Measurements from ENCODE around the gene CAP2. TPM values are rescaled to one million over a fixed set of nuclear protein-coding genes. Genes with fewer than 3 reads are reported as not detected.

CAP2 gene
- total RNA-seq, 1 donor from 2014 or later: 55.3 TPM

DNA sequence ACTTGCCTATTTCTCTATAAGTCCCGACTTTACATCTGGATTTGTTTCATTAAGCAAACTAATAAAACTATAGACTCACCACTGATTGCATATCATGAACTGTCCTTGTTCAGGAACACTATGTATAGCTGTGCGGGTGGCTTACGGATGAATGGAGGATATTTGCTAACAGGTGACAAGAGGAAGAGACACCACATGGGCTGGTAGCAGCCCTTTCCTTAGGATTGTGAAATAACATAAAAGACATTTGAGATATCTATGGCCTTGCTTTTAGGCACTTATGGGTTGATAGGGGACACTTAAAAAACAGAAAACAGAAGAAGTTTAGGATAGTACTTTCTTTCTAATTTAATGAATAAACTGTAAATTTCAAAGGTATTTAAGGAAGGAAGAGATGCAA, 5.0 kb upstream of the CAP2 start:
- H3K4me1 ChIP-seq (ENCODE audit: insufficient read depth, low read length): peaks cover 4% of the 10 kb centered on the region
- Mint-ChIP-seq H3K9me3 (ENCODE audit: unreplicated experiment) (no peaks in the 10 kb centered on the region), H3K27me3 (ENCODE audit: low read depth, unreplicated experiment) (no peaks in the 10 kb centered on the region), H3K4me3 (ENCODE audit: unreplicated experiment) (no peak overlapping the region), H3K27ac (ENCODE audit: unreplicated experiment) (no peak overlapping the region), H3K4me1 (ENCODE audit: low read depth, unreplicated experiment) (peaks cover 7% of the 10 kb centered on the region), H3K36me3 (ENCODE audit: low read depth, unreplicated experiment) (no peaks in the 10 kb centered on the region)
- DNase-seq (ENCODE audit: low read depth) (no peak), FAIRE-seq (no peak)
- H2AFZ ChIP-seq (ENCODE audit: low read depth, low read length): no peak overlapping the region
- no peak overlapping the region for H3K9ac ChIP-seq (ENCODE audit: low read length)
- no peak overlapping the region for H3K4me3 ChIP-seq (ENCODE audit: insufficient read depth, low read depth, low read length)
- no peaks in the 10 kb centered on the region for H3K36me3 ChIP-seq (ENCODE audit: insufficient read depth, low read length)
- H3K27ac ChIP-seq (ENCODE audit: low read depth, low read length): no peak overlapping the region
- H4K20me1 ChIP-seq (ENCODE audit: insufficient read depth, low read length): no peaks in the 10 kb centered on the region
- TF ChIP-seq EZH2 (IDR thresholded peaks at IDR 0.05; ENCODE audit: insufficient read depth, low read length): no peak
- no peak for TF ChIP-seq CTCF (IDR thresholded peaks at IDR 0.05; ENCODE audit: insufficient read depth, low read depth, low read length)
- H3K27me3 ChIP-seq (ENCODE audit: insufficient read depth, low read length): no peaks in the 10 kb centered on the region
- H3K4me2 ChIP-seq (ENCODE audit: low read length): no peak overlapping the region
- H3K79me2 ChIP-seq (ENCODE audit: insufficient read depth, low read length): no peaks in the 10 kb centered on the region
- H3K9me3 ChIP-seq (ENCODE audit: insufficient read depth, low read depth, low read length): no peaks in the 10 kb centered on the region

- Mint-ChIP-seq H3K27ac (ENCODE audit: unreplicated experiment) (peak overlapping the region; percentile 82), H3K9me3 (ENCODE audit: unreplicated experiment) (no peaks in the 10 kb centered on the region), H3K36me3 (ENCODE audit: low read depth, unreplicated experiment) (no peaks in the 10 kb centered on the region), H3K4me1 (ENCODE audit: low read depth, unreplicated experiment) (peaks cover 9% of the 10 kb centered on the region), H3K4me3 (ENCODE audit: unreplicated experiment) (no peak overlapping the region), H3K27me3 (ENCODE audit: low read depth, unreplicated experiment) (no peaks in the 10 kb centered on the region)
- Histone ChIP-seq H3K9ac (ENCODE audit: low read length) (no peak overlapping the region), H3K4me3 (ENCODE audit: insufficient read depth, low read depth, low read length) (no peak overlapping the region), H3K4me1 (ENCODE audit: insufficient read depth, low read length) (peaks cover 4% of the 10 kb centered on the region), H4K20me1 (ENCODE audit: insufficient read depth, low read length) (no peaks in the 10 kb centered on the region), H3K9me3 (ENCODE audit: insufficient read depth, low read depth, low read length) (no peaks in the 10 kb centered on the region), H3K27ac (ENCODE audit: low read depth, low read length) (no peak overlapping the region), H3K79me2 (ENCODE audit: insufficient read depth, low read length) (peaks cover under 1% of the 10 kb centered on the region), H3K4me2 (ENCODE audit: low read length) (no peak overlapping the region), H2AFZ (ENCODE audit: low read depth, low read length) (no peak overlapping the region), H3K27me3 (ENCODE audit: insufficient read depth, low read length) (no peaks in the 10 kb centered on the region), H3K36me3 (ENCODE audit: insufficient read depth, low read length) (no peaks in the 10 kb centered on the region)
- DNase-seq (ENCODE audit: low read depth): no peak
- TF ChIP-seq CTCF (IDR thresholded peaks at IDR 0.05; ENCODE audit: insufficient read depth, low read depth, low read length) (no peak), EZH2 (IDR thresholded peaks at IDR 0.05; ENCODE audit: insufficient read depth, low read length) (no peak)
- FAIRE-seq: no peak
These were observed 4.0 kb upstream of the CAP2 start for GRCh38 chr6:17389274-17389847.

DNA sequence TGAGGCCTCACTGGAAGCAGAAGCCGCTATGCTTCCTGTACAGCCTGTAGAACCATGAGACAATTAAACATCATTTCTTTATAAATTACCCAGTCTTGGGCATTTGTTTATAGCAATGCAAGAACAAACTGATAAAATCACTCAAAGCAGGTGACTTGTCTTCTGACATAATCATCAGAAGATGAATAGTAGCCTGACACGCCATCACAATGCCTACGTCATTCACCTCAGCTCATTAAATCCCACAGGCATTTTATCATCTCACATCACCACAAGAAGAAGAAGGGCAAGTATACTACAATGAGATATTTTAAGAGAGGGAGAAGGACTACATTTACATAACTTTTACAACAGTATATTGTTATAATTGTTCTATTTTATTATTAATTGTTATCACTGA, 3.1 kb upstream of the CAP2 start:
- Histone ChIP-seq H3K4me3 (ENCODE audit: insufficient read depth, low read depth, low read length) (no peak overlapping the region), H3K79me2 (ENCODE audit: insufficient read depth, low read length) (peaks cover 9% of the 10 kb centered on the region), H4K20me1 (ENCODE audit: insufficient read depth, low read length) (no peaks in the 10 kb centered on the region), H3K4me2 (ENCODE audit: low read length) (no peak overlapping the region), H3K4me1 (ENCODE audit: insufficient read depth, low read length) (peaks cover 4% of the 10 kb centered on the region), H3K36me3 (ENCODE audit: insufficient read depth, low read length) (no peaks in the 10 kb centered on the region), H3K27me3 (ENCODE audit: insufficient read depth, low read length) (no peaks in the 10 kb centered on the region), H2AFZ (ENCODE audit: low read depth, low read length) (no peak overlapping the region), H3K9me3 (ENCODE audit: insufficient read depth, low read depth, low read length) (no peaks in the 10 kb centered on the region), H3K27ac (ENCODE audit: low read depth, low read length) (no peak overlapping the region), H3K9ac (ENCODE audit: low read length) (no peak overlapping the region)
- FAIRE-seq (no peak), DNase-seq (ENCODE audit: low read depth) (no peak)
- Mint-ChIP-seq H3K27me3 (ENCODE audit: low read depth, unreplicated experiment) (no peaks in the 10 kb centered on the region), H3K9me3 (ENCODE audit: unreplicated experiment) (no peaks in the 10 kb centered on the region), H3K27ac (ENCODE audit: unreplicated experiment) (peak overlapping the region; percentile 50), H3K36me3 (ENCODE audit: low read depth, unreplicated experiment) (no peaks in the 10 kb centered on the region), H3K4me1 (ENCODE audit: low read depth, unreplicated experiment) (peaks cover 11% of the 10 kb centered on the region), H3K4me3 (ENCODE audit: unreplicated experiment) (no peak overlapping the region)
- TF ChIP-seq CTCF (IDR thresholded peaks at IDR 0.05; ENCODE audit: insufficient read depth, low read depth, low read length) (no peak), EZH2 (IDR thresholded peaks at IDR 0.05; ENCODE audit: insufficient read depth, low read length) (no peak)
